ENCODE data around the gene DNAI7. TPM values are rescaled to one million over a fixed set of nuclear protein-coding genes. Genes with fewer than 3 reads are reported as not detected.

Gene DNAI7
- total and polyA plus RNA-seq, 2 donors (not counting 1 experiment from before 2014, with no cell fraction given): 0.62 TPM; not detected in 1

DNA sequence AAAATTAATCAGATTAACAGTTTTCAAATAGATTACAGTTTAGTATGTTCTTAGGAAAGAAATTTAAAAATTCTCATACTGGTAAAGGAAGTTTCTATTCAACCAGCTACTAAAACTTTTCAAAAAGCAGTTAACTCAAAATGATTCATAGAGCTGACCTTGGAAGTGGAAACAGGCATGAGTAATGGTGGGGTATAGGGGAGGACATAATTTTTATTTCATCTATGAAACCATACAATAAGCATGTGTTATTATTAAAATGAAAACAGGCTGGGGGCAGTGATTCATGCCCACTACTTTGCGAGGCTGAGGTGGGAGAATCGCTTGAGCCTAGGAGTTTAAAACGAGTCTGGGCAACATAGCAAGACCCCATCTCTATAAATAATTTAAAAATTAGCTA lies 73.0 kb downstream of the DNAI7 start:
- WGBS (ENCODE audit: insufficient coverage): no CpG with 5 or more reads among the region's 3 CpGs
- POLR2A ChIA-PET: no interaction called here
- Histone ChIP-seq H3K9ac (ENCODE audit: low read length) (no peak overlapping the region), H3K27me3 (replicated peaks in 1 of 4; ENCODE audit: control extremely low read depth in 1 of 4, control insufficient read depth in 3 of 4, insufficient read depth in 4 of 4, low read length in 3 of 4) (no peaks in the 10 kb centered on the region), H3K4me3 (ENCODE audit: control extremely low read depth in 1 of 5, extremely low read depth in 1 of 5, insufficient read depth in 1 of 5, low read depth in 2 of 5, low read length in 4 of 5) (no peak overlapping the region), H3K4me2 (replicated peaks; ENCODE audit: low read depth, low read length, poor library complexity, severe bottlenecking) (no peak overlapping the region), H3K4me1 (ENCODE audit: control insufficient read depth in 2 of 2, insufficient read depth in 2 of 2, low read length in 2 of 2) (no peaks in the 10 kb centered on the region), H3K27ac (ENCODE audit: low read length in 2 of 2) (no peak overlapping the region), H3K36me3 (replicated peaks in 1 of 2; ENCODE audit: control extremely low read depth in 1 of 2, control insufficient read depth in 1 of 2, extremely low read depth in 1 of 2, insufficient read depth in 2 of 2, low read length in 1 of 2) (no peaks in the 10 kb centered on the region), H3K9me3 (ENCODE audit: control extremely low read depth in 1 of 3, control insufficient read depth in 2 of 3, insufficient read depth in 1 of 3, low read length in 2 of 3) (no peaks in the 10 kb centered on the region), H3K79me2 (ENCODE audit: control insufficient read depth, insufficient read depth, low read length) (no peaks in the 10 kb centered on the region), H4K20me1 (ENCODE audit: control insufficient read depth, insufficient read depth, low read length, poor library complexity, severe bottlenecking) (no peaks in the 10 kb centered on the region), H2AFZ (ENCODE audit: insufficient read depth, low read depth, low read length, poor library complexity, severe bottlenecking) (no peak overlapping the region)
- TF ChIP-seq EZH2 (IDR thresholded peaks at IDR 0.05; ENCODE audit: borderline replicate concordance, insufficient read depth, low read depth, low read length, poor library complexity, severe bottlenecking): no peak
- TF ChIP-seq, protein P1, sequence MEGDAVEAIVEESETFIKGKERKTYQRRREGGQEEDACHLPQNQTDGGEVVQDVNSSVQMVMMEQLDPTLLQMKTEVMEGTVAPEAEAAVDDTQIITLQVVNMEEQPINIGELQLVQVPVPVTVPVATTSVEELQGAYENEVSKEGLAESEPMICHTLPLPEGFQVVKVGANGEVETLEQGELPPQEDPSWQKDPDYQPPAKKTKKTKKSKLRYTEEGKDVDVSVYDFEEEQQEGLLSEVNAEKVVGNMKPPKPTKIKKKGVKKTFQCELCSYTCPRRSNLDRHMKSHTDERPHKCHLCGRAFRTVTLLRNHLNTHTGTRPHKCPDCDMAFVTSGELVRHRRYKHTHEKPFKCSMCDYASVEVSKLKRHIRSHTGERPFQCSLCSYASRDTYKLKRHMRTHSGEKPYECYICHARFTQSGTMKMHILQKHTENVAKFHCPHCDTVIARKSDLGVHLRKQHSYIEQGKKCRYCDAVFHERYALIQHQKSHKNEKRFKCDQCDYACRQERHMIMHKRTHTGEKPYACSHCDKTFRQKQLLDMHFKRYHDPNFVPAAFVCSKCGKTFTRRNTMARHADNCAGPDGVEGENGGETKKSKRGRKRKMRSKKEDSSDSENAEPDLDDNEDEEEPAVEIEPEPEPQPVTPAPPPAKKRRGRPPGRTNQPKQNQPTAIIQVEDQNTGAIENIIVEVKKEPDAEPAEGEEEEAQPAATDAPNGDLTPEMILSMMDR (IDR thresholded peaks at IDR 0.05): no peak
- H3K9me3 Mint-ChIP-seq (ENCODE audit: insufficient read depth): no peaks in the 10 kb centered on the region
- no peak overlapping the region for H3K27ac Mint-ChIP-seq
- H3K4me1 Mint-ChIP-seq: no peaks in the 10 kb centered on the region
- intact Hi-C loops (cut with micrococcal nuclease): no loop called here
- no peak for DNase-seq
- no peak overlapping the region for H3K4me3 Mint-ChIP-seq
- CTCF ChIA-PET: interaction anchor here (0.6 to 1.9 kb wide), 5 partner anchors 9 to 169 kb away, joined by 3 to 12 read pairs (median 4); no protein-coding TSS in a partner anchor
- ATAC-seq (ENCODE audit: low read depth): no peak
- no peaks in the 10 kb centered on the region for H3K27me3 Mint-ChIP-seq

DNA sequence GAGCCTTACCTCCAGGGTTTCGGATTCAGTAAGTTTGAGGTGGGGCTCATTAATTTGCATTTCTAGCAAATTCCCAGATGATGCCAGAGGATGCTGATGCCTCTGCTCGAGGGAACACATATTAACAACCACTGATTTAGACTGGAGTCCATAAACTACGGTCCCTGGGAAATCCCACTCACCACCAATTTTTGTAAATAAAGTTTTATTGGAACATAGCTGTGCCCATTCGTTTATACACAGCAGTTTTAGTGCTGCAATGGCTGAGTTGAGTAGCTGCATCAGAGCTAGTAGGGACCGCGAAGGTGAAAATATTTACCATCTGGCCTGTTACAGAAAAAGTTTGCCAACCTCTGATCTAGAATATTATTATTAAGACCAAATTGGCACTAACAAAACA lies 73.8 kb downstream of the DNAI7 start:
- intact Hi-C loops (cut with micrococcal nuclease): no loop called here
- Histone ChIP-seq H3K27me3 (replicated peaks in 1 of 4; ENCODE audit: control extremely low read depth in 1 of 4, control insufficient read depth in 3 of 4, insufficient read depth in 4 of 4, low read length in 3 of 4) (no peaks in the 10 kb centered on the region), H3K4me2 (replicated peaks; ENCODE audit: low read depth, low read length, poor library complexity, severe bottlenecking) (no peak overlapping the region), H3K79me2 (ENCODE audit: control insufficient read depth, insufficient read depth, low read length) (no peaks in the 10 kb centered on the region), H3K9ac (ENCODE audit: low read length) (no peak overlapping the region), H3K9me3 (ENCODE audit: control extremely low read depth in 1 of 3, control insufficient read depth in 2 of 3, insufficient read depth in 1 of 3, low read length in 2 of 3) (no peaks in the 10 kb centered on the region), H3K27ac (ENCODE audit: low read length in 2 of 2) (no peak overlapping the region), H2AFZ (ENCODE audit: insufficient read depth, low read depth, low read length, poor library complexity, severe bottlenecking) (no peak overlapping the region), H3K4me3 (ENCODE audit: control extremely low read depth in 1 of 5, extremely low read depth in 1 of 5, insufficient read depth in 1 of 5, low read depth in 2 of 5, low read length in 4 of 5) (no peak overlapping the region), H4K20me1 (ENCODE audit: control insufficient read depth, insufficient read depth, low read length, poor library complexity, severe bottlenecking) (no peaks in the 10 kb centered on the region), H3K4me1 (ENCODE audit: control insufficient read depth in 2 of 2, insufficient read depth in 2 of 2, low read length in 2 of 2) (no peaks in the 10 kb centered on the region), H3K36me3 (replicated peaks in 1 of 2; ENCODE audit: control extremely low read depth in 1 of 2, control insufficient read depth in 1 of 2, extremely low read depth in 1 of 2, insufficient read depth in 2 of 2, low read length in 1 of 2) (no peaks in the 10 kb centered on the region)
- Mint-ChIP-seq H3K4me3 (no peak overlapping the region), H3K4me1 (no peaks in the 10 kb centered on the region), H3K9me3 (ENCODE audit: insufficient read depth) (no peaks in the 10 kb centered on the region), H3K27ac (no peak overlapping the region), H3K27me3 (no peaks in the 10 kb centered on the region)
- ChIA-PET CTCF (interaction anchor here (1.1 to 1.9 kb wide), 4 partner anchors 10 to 169 kb away, joined by 3 to 12 read pairs (median 6); no protein-coding TSS in a partner anchor), POLR2A (no interaction called here)
- TF ChIP-seq, protein P1 (IDR thresholded peaks at IDR 0.05): no peak
- TF ChIP-seq EZH2 (IDR thresholded peaks at IDR 0.05; ENCODE audit: borderline replicate concordance, insufficient read depth, low read depth, low read length, poor library complexity, severe bottlenecking): no peak
- DNase-seq: no peak
- ATAC-seq (ENCODE audit: low read depth): no peak
- WGBS (ENCODE audit: insufficient coverage): 100% methylated on average over 1 of the region's 6 CpGs

Measured in B cell (primary cell).